Hepatocyte (in vitro differentiated cells): ENCODE measurements around the gene C2CD4D. TPM values are rescaled to one million over a fixed set of nuclear protein-coding genes. Genes with fewer than 3 reads are reported as not detected.

Experiments
- DNase-seq: peaks from one replicate; pipeline ENCODE4 v3.0.0-alpha.2; 2016; ENCODE audit warnings: low spot score
- H2AFZ ChIP-seq: fragments of 200-600 bp; sonication (generic); 2 replicates; pipeline ENCODE4 v1.6.0; 2016; ENCODE audit warnings: antibody characterized with exemption, mild to moderate bottlenecking
- H3K27ac ChIP-seq: fragments of 200-600 bp; sonication (generic); 2 replicates; pipeline ENCODE4 v1.5.1; 2016; ENCODE audit warnings: mild to moderate bottlenecking
- H3K27me3 ChIP-seq: fragments of 200-600 bp; sonication (generic); 2 replicates; pipeline ENCODE4 v1.6.1; 2016
- H3K36me3 ChIP-seq: fragments of 200-600 bp; sonication (generic); replicated peaks from 2 replicates; pipeline ENCODE4 v1.5.1; 2016; ENCODE audit warnings: low read depth; ENCODE audit not compliant: insufficient read depth
- H3K4me1 ChIP-seq: fragments of 200-600 bp; sonication (generic); 2 replicates; pipeline ENCODE4 v1.5.1; 2016; ENCODE audit warnings: mild to moderate bottlenecking, moderate library complexity; ENCODE audit not compliant: insufficient read depth
- H3K4me2 ChIP-seq: fragments of 200-600 bp; sonication (generic); 2 replicates; pipeline ENCODE4 v1.6.0; 2016
- H3K4me3 ChIP-seq: fragments of 200-600 bp; sonication (generic); 2 replicates; pipeline ENCODE4 v1.5.1; 2016; ENCODE audit warnings: mild to moderate bottlenecking
- H3K79me2 ChIP-seq: fragments of 200-600 bp; sonication (generic); 2 replicates; pipeline ENCODE4 v1.6.0; 2017; ENCODE audit warnings: mild to moderate bottlenecking
- H3K9me2 ChIP-seq: fragments of 200-600 bp; sonication (generic); replicated peaks from 2 replicates; pipeline ENCODE4 v1.6.0; 2017; ENCODE audit warnings: mild to moderate bottlenecking; ENCODE audit not compliant: insufficient read depth
- H3K9me3 ChIP-seq: fragments of 200-600 bp; sonication (generic); 2 replicates; pipeline ENCODE4 v1.5.1; 2016; ENCODE audit warnings: low read depth, mild to moderate bottlenecking
- H4K20me1 ChIP-seq: fragments of 200-600 bp; sonication (generic); 2 replicates; pipeline ENCODE4 v1.6.0; 2016; ENCODE audit warnings: mild to moderate bottlenecking; ENCODE audit not compliant: insufficient read depth, poor library complexity, severe bottlenecking
- CTCF ChIP-seq: fragments of 200-600 bp; sonication (generic); IDR thresholded peaks from 2 replicates; pipeline ENCODE4 v1.5.1; 2016; ENCODE audit warnings: antibody characterized with exemption, mild to moderate bottlenecking; ENCODE audit not compliant: poor library complexity
- EZH2 ChIP-seq: fragments of 200-600 bp; sonication (generic); IDR thresholded peaks from 2 replicates; pipeline ENCODE4 v1.6.1; 2016; ENCODE audit warnings: antibody characterized with exemption, mild to moderate bottlenecking, borderline replicate concordance
- EZH2phosphoT487 ChIP-seq: fragments of 200-600 bp; sonication (generic); IDR thresholded peaks from one replicate; pipeline ENCODE4 v1.6.1; 2018; ENCODE audit warnings: antibody characterized with exemption, mild to moderate bottlenecking, low read depth, moderate library complexity; ENCODE audit not compliant: unreplicated experiment, severe bottlenecking
- WGBS: methylation state at CpG from one replicate; pipeline ENCODE4 v1.1.6; 2016; ENCODE audit warnings: low lambda C conversion rate; ENCODE audit errors: missing lambda C conversion rate; 5-methylcytosine and 5-hydroxymethylcytosine counted together
- polyA plus RNA-seq: library from polyadenylated mRNA; unstranded; fragments of >200 nt; fragmentation: Nextera tagmentation; extraction: Ambion mirVana; gene quantifications from 2 replicates; pipeline ENCODE4 v1.2.1, GENCODE V29; 2016
- small RNA-seq: library from RNA; depleted of rRNA; stranded (forward); fragments of <200 nt; gene quantifications from one replicate; pipeline ENCODE3, GENCODE V24; 2014
- total RNA-seq: library from RNA; depleted of rRNA; stranded (reverse); fragments of >200 nt; gene quantifications from 2 replicates; pipeline ENCODE4 v1.2.3, GENCODE V29; 2014

The C2CD4D gene
- total and polyA plus RNA-seq, 2 experiments from 2014 or later, result 1.1 TPM; not detected in 1

- H3K9me2 ChIP-seq, result no peaks in the 10 kb centered on the region
- WGBS, result under 1% methylated on average over 43 of the region's 58 CpGs
- no peaks in the 10 kb centered on the region for H3K4me1 ChIP-seq
- no peaks in the 10 kb centered on the region for H3K36me3 ChIP-seq
- peaks cover under 1% of the 10 kb centered on the region for H3K27me3 ChIP-seq
- peak within 1 kb of the TSS; percentile 85 for H3K4me2 ChIP-seq
- no peak for TF ChIP-seq EZH2phosphoT487
- TF ChIP-seq CTCF, result no peak
- TF ChIP-seq EZH2, result no peak
- no peaks in the 10 kb centered on the region for H3K79me2 ChIP-seq
- peak within 1 kb of the TSS; percentile 0 for H3K27ac ChIP-seq
- H3K4me3 ChIP-seq, result peak within 1 kb of the TSS; percentile 12
- no peaks in the 10 kb centered on the region for H3K9me3 ChIP-seq
- no peaks in the 10 kb centered on the region for H4K20me1 ChIP-seq
- H2AFZ ChIP-seq, result peak within 1 kb of the TSS; percentile 67
- peak; percentile 99 for DNase-seq
Measured at GRCh38 chr1:151790071-151790939, 49.3 kb downstream of the C2CD4D start, which contains the start of gene TDRKH. TDRKH (minus strand) TSS chr1:151790500; CDS start chr1:151783022, 7,478 bp downstream.

Small RNA genes lying within 50 kb of the gene (small RNA-seq; reads per million reads assigned to genes)
- not detected for gene RF00019

Other genes starting within 250 kb of the C2CD4D start
- gene SNX27, start 227.8 kb downstream of the C2CD4D start, total RNA-seq, result 35.1 and 38.7 TPM in 2 replicates
- 18.2 and 24.0 TPM in 2 replicates for gene SNX27, start 227.8 kb downstream of the C2CD4D start, polyA plus RNA-seq
- 1.2 and 2.1 TPM in 2 replicates for gene CELF3, start 123.0 kb downstream of the C2CD4D start, total RNA-seq
- 0.85 and 1.1 TPM in 2 replicates for gene CELF3, start 123.0 kb downstream of the C2CD4D start, polyA plus RNA-seq
- gene RIIAD1, start 118.3 kb downstream of the C2CD4D start, total RNA-seq, result 7.9 TPM in 1 of 2 replicates, not detected in the other
- 2.3 TPM in 1 of 2 replicates, not detected in the other for gene RIIAD1, start 118.3 kb downstream of the C2CD4D start, polyA plus RNA-seq
- 50.3 and 68.8 TPM in 2 replicates for gene MRPL9, start 76.3 kb downstream of the C2CD4D start, total RNA-seq
- 72.5 and 88.0 TPM in 2 replicates for gene MRPL9, start 76.3 kb downstream of the C2CD4D start, polyA plus RNA-seq
- 3.4 and 3.8 TPM in 2 replicates for gene TDRKH, start 49.3 kb downstream of the C2CD4D start, total RNA-seq
- 1.6 and 1.8 TPM in 2 replicates for gene TDRKH, start 49.3 kb downstream of the C2CD4D start, polyA plus RNA-seq
- not detected in 2 replicates for gene LINGO4, start 34.4 kb downstream of the C2CD4D start, total RNA-seq
- not detected in 2 replicates for gene LINGO4, start 34.4 kb downstream of the C2CD4D start, polyA plus RNA-seq
- gene RORC, start 8.0 kb downstream of the C2CD4D start, total RNA-seq, result 1.2 and 1.3 TPM in 2 replicates
- 0.60 TPM in 1 of 2 replicates, not detected in the other for gene RORC, start 8.0 kb downstream of the C2CD4D start, polyA plus RNA-seq
- gene THEM5, start 13.9 kb upstream of the C2CD4D start, total RNA-seq, result not detected in 2 replicates
- gene THEM5, start 13.9 kb upstream of the C2CD4D start, polyA plus RNA-seq, result 0.21 and 0.32 TPM in 2 replicates
- 18.6 and 24.8 TPM in 2 replicates for gene THEM4, start 69.7 kb upstream of the C2CD4D start, total RNA-seq
- gene THEM4, start 69.7 kb upstream of the C2CD4D start, polyA plus RNA-seq, result 20.2 and 25.2 TPM in 2 replicates
- gene S100A10, start 154.0 kb upstream of the C2CD4D start, total RNA-seq, result 408 and 485 TPM in 2 replicates
- 3,367 and 3,493 TPM in 2 replicates for gene S100A10, start 154.0 kb upstream of the C2CD4D start, polyA plus RNA-seq
- gene S100A11, start 197.2 kb upstream of the C2CD4D start, total RNA-seq, result 258 and 295 TPM in 2 replicates
- gene S100A11, start 197.2 kb upstream of the C2CD4D start, polyA plus RNA-seq, result 1,491 and 1,531 TPM in 2 replicates
- gene TCHHL1, start 249.2 kb upstream of the C2CD4D start, total RNA-seq, result not detected in 2 replicates
- gene TCHHL1, start 249.2 kb upstream of the C2CD4D start, polyA plus RNA-seq, result not detected in 2 replicates